ENCODE measurements around the gene LEUTX.

LEUTX gene

DNA sequence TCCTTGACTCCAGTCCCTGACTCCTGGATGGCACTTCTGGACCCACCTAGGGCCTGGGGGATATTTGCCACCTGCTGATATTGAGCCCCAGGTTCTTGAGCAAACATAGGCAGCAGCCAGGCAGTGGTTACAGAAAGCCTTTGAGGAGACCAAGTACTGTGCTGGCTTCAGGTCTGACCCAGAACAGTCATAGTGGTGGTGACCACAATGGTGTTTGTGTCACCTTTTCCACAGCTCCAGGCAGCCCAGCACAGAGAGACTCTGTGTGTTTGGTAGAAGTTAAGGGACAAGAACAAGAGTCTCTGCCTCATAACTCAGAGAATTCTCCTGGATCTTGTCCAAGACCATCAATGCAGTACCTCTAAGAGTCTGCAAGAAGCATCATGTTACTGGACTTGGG is 26.3 kb upstream of the LEUTX start:
- Histone ChIP-seq H3K27ac (ENCODE audit: low read depth, low read length) (no peak overlapping the region), H3K9me2 (replicated peaks; ENCODE audit: insufficient read depth, low read length) (no peaks in the 10 kb centered on the region), H3K79me2 (ENCODE audit: insufficient read depth, low read length) (no peaks in the 10 kb centered on the region), H3F3A (ENCODE audit: insufficient read depth) (no peaks in the 10 kb centered on the region), H3K9me3 (ENCODE audit: insufficient read depth, low read length) (no peaks in the 10 kb centered on the region), H3K9ac (ENCODE audit: low read length) (no peak overlapping the region), H3K4me2 (ENCODE audit: low read depth, low read length, poor library complexity, severe bottlenecking) (no peak overlapping the region), H2AFZ (ENCODE audit: low read depth, low read length, severe bottlenecking) (no peak overlapping the region), H4K20me1 (ENCODE audit: low read depth, low read length) (no peaks in the 10 kb centered on the region), H3K4me3 (ENCODE audit: insufficient read depth, low read length, poor library complexity, severe bottlenecking) (no peak overlapping the region), H3K36me3 (ENCODE audit: low read length) (no peaks in the 10 kb centered on the region), H3K27me3 (ENCODE audit: low read length) (no peaks in the 10 kb centered on the region)
- TF ChIP-seq CTCF (IDR thresholded peaks at IDR 0.05; ENCODE audit: insufficient read depth, low read length, poor library complexity, severe bottlenecking): no peak
- TF ChIP-seq EZH2phosphoT487 (conservative IDR thresholded peaks at IDR 0.05; ENCODE audit: low read length): no peak

DNA sequence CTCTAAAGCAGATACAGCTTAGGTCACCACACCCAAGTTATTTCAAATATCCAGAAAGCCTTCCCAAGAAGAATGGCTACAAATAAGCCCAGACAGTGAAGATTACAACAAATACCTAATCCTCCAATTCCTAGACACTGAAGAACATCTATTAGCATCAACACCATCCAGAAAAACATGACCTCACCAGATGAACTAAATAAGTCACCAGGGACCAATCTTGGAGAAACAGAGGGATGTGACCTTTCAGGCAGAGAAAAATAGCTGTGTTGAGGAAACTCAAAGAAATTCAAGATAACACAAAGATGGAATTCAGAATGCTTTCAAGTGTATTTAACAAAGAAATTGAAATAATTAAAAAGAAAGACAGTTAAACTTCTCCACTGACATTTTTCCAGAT is 25.9 kb upstream of the LEUTX start:
- Histone ChIP-seq H3K36me3 (ENCODE audit: low read length) (no peaks in the 10 kb centered on the region), H3K27ac (ENCODE audit: low read depth, low read length) (no peak overlapping the region), H3K9ac (ENCODE audit: low read length) (no peak overlapping the region), H3F3A (ENCODE audit: insufficient read depth) (no peaks in the 10 kb centered on the region), H4K20me1 (ENCODE audit: low read depth, low read length) (no peaks in the 10 kb centered on the region), H3K79me2 (ENCODE audit: insufficient read depth, low read length) (no peaks in the 10 kb centered on the region), H3K9me2 (replicated peaks; ENCODE audit: insufficient read depth, low read length) (no peaks in the 10 kb centered on the region), H3K4me2 (ENCODE audit: low read depth, low read length, poor library complexity, severe bottlenecking) (no peak overlapping the region), H2AFZ (ENCODE audit: low read depth, low read length, severe bottlenecking) (no peak overlapping the region), H3K27me3 (ENCODE audit: low read length) (no peaks in the 10 kb centered on the region), H3K4me3 (ENCODE audit: insufficient read depth, low read length, poor library complexity, severe bottlenecking) (no peak overlapping the region), H3K9me3 (ENCODE audit: insufficient read depth, low read length) (no peaks in the 10 kb centered on the region)
- TF ChIP-seq EZH2phosphoT487 (conservative IDR thresholded peaks at IDR 0.05; ENCODE audit: low read length) (no peak), CTCF (IDR thresholded peaks at IDR 0.05; ENCODE audit: insufficient read depth, low read length, poor library complexity, severe bottlenecking) (no peak)

- Histone ChIP-seq H2AFZ (ENCODE audit: low read depth, low read length, severe bottlenecking) (no peak overlapping the region), H3F3A (ENCODE audit: insufficient read depth) (no peaks in the 10 kb centered on the region), H3K79me2 (ENCODE audit: insufficient read depth, low read length) (no peaks in the 10 kb centered on the region), H3K4me2 (ENCODE audit: low read depth, low read length, poor library complexity, severe bottlenecking) (no peak overlapping the region), H3K36me3 (ENCODE audit: low read length) (no peaks in the 10 kb centered on the region), H3K9me3 (ENCODE audit: insufficient read depth, low read length) (no peaks in the 10 kb centered on the region), H3K9me2 (replicated peaks; ENCODE audit: insufficient read depth, low read length) (no peaks in the 10 kb centered on the region), H3K27ac (ENCODE audit: low read depth, low read length) (no peak overlapping the region), H4K20me1 (ENCODE audit: low read depth, low read length) (no peaks in the 10 kb centered on the region), H3K4me3 (ENCODE audit: insufficient read depth, low read length, poor library complexity, severe bottlenecking) (no peak overlapping the region), H3K27me3 (ENCODE audit: low read length) (no peaks in the 10 kb centered on the region), H3K9ac (ENCODE audit: low read length) (no peak overlapping the region)
- TF ChIP-seq EZH2phosphoT487 (conservative IDR thresholded peaks at IDR 0.05; ENCODE audit: low read length) (no peak), CTCF (IDR thresholded peaks at IDR 0.05; ENCODE audit: insufficient read depth, low read length, poor library complexity, severe bottlenecking) (no peak)
These were observed 24.1 kb upstream of the LEUTX start for GRCh38 chr19:39754544-39754943.

GRCh38 chr19:39754971-39755370 is 23.7 kb upstream of the LEUTX start:
- Histone ChIP-seq H3K27ac (ENCODE audit: low read depth, low read length) (no peak overlapping the region), H3K4me3 (ENCODE audit: insufficient read depth, low read length, poor library complexity, severe bottlenecking) (no peak overlapping the region), H3F3A (ENCODE audit: insufficient read depth) (no peaks in the 10 kb centered on the region), H3K9me2 (replicated peaks; ENCODE audit: insufficient read depth, low read length) (no peaks in the 10 kb centered on the region), H3K27me3 (ENCODE audit: low read length) (no peaks in the 10 kb centered on the region), H3K4me2 (ENCODE audit: low read depth, low read length, poor library complexity, severe bottlenecking) (no peak overlapping the region), H3K9me3 (ENCODE audit: insufficient read depth, low read length) (no peaks in the 10 kb centered on the region), H3K79me2 (ENCODE audit: insufficient read depth, low read length) (no peaks in the 10 kb centered on the region), H3K36me3 (ENCODE audit: low read length) (no peaks in the 10 kb centered on the region), H2AFZ (ENCODE audit: low read depth, low read length, severe bottlenecking) (no peak overlapping the region), H3K9ac (ENCODE audit: low read length) (no peak overlapping the region), H4K20me1 (ENCODE audit: low read depth, low read length) (no peaks in the 10 kb centered on the region)
- TF ChIP-seq EZH2phosphoT487 (conservative IDR thresholded peaks at IDR 0.05; ENCODE audit: low read length) (no peak), CTCF (IDR thresholded peaks at IDR 0.05; ENCODE audit: insufficient read depth, low read length, poor library complexity, severe bottlenecking) (no peak)

Data from SU-DHL-6 (cell line).